WTC11 (cell line): ENCODE measurements around the gene DCLK2. TPM values are rescaled to one million over a fixed set of nuclear protein-coding genes. Genes with fewer than 3 reads are reported as not detected.

ENCODE experiments used
- ATAC-seq: fragments of 200-7000 bp; cut with Tn5 transposase; 2 replicates; pipeline ENCODE4 v1.10.0; 2021; ENCODE audit warnings: mild to moderate bottlenecking, moderate library complexity
- CTCF ChIA-PET: fragments of 300-600 bp; sonication (Branson Sonifier 250); formaldehyde crosslinking; loops from one replicate; lab custom pipeline; 2021; ENCODE audit warnings: antibody characterized with exemption; lab: Charles Lee
- POLR2A ChIA-PET: fragments of 350-600 bp; sonication (Branson Sonifier 250); formaldehyde crosslinking; loops from one replicate; lab custom pipeline; 2021; ENCODE audit warnings: antibody characterized with exemption; lab: Charles Lee
- DNase-seq: peaks from one replicate; pipeline ENCODE4 v3.0.0; 2021; ENCODE audit warnings: low spot score
- H3K27ac Mint-ChIP-seq: 2 replicates; pipeline ENCODE4 v1.8.0; 2021; ENCODE audit warnings: mixed read lengths
- H3K27me3 Mint-ChIP-seq: 2 replicates; pipeline ENCODE4 v1.8.0; 2021; ENCODE audit warnings: low read depth, mild to moderate bottlenecking, moderate library complexity, mixed read lengths
- H3K36me3 Mint-ChIP-seq: 2 replicates; pipeline ENCODE4 v1.8.0; 2021; ENCODE audit warnings: mixed read lengths
- H3K4me1 Mint-ChIP-seq: 2 replicates; pipeline ENCODE4 v1.8.0; 2022; ENCODE audit warnings: mixed read lengths
- H3K4me3 Mint-ChIP-seq: 2 replicates; pipeline ENCODE4 v1.8.0; 2021; ENCODE audit warnings: mild to moderate bottlenecking, moderate library complexity, mixed read lengths
- H3K9me3 Mint-ChIP-seq: 2 replicates; pipeline ENCODE4 v1.8.0; 2021; ENCODE audit warnings: mixed read lengths
- ATF2 ChIP-seq: sonication (generic); formaldehyde crosslinking; IDR thresholded peaks from 2 replicates; pipeline ENCODE4 v1.8.1; 2022; ENCODE audit warnings: low read depth, missing genetic modification reagents, borderline replicate concordance
- CBFB ChIP-seq: sonication (generic); formaldehyde crosslinking; IDR thresholded peaks from 2 replicates; pipeline ENCODE4 v1.8.1; 2022; ENCODE audit warnings: mild to moderate bottlenecking, low read depth, missing genetic modification reagents
- ESRRA ChIP-seq: sonication (generic); formaldehyde crosslinking; IDR thresholded peaks from 2 replicates; pipeline ENCODE4 v1.8.1; 2022; ENCODE audit warnings: mild to moderate bottlenecking, missing genetic modification reagents, borderline replicate concordance
- FOXK1 ChIP-seq: sonication (generic); formaldehyde crosslinking; IDR thresholded peaks from 2 replicates; pipeline ENCODE4 v1.8.0; 2022; ENCODE audit warnings: mild to moderate bottlenecking, moderate library complexity, missing genetic modification reagents
- FOXP4 ChIP-seq: sonication (generic); formaldehyde crosslinking; IDR thresholded peaks from 2 replicates; pipeline ENCODE4 v1.8.0; 2022; ENCODE audit warnings: mild to moderate bottlenecking, missing genetic modification reagents
- GRHL2 ChIP-seq: fragments of 250-450 bp; sonication (Bioruptor Pico); IDR thresholded peaks from 2 replicates; pipeline ENCODE4 v1.8.0; 2022; ENCODE audit warnings: mild to moderate bottlenecking, moderate library complexity; ENCODE audit not compliant: insufficient replicate concordance, severe bottlenecking
- JAZF1 ChIP-seq: fragments of 250-450 bp; sonication (Bioruptor Pico); IDR thresholded peaks from 2 replicates; pipeline ENCODE4 v1.9.0; 2021; ENCODE audit warnings: moderate library complexity, mild to moderate bottlenecking, inconsistent platforms
- JUN ChIP-seq: sonication (generic); formaldehyde crosslinking; IDR thresholded peaks from 2 replicates; pipeline ENCODE4 v1.8.0; 2023; ENCODE audit warnings: mild to moderate bottlenecking, missing genetic modification reagents
- OVOL2 ChIP-seq: fragments of 250-450 bp; sonication (Bioruptor Pico); IDR thresholded peaks from 2 replicates; pipeline ENCODE4 v1.9.0; 2021; ENCODE audit warnings: mild to moderate bottlenecking, borderline replicate concordance
- PRRX2 ChIP-seq: fragments of 250-450 bp; sonication (Bioruptor Pico); IDR thresholded peaks from 2 replicates; pipeline ENCODE4 v1.8.0; 2021; ENCODE audit warnings: mild to moderate bottlenecking
- RELA ChIP-seq: sonication (generic); formaldehyde crosslinking; IDR thresholded peaks from 2 replicates; pipeline ENCODE4 v1.8.1; 2022; ENCODE audit warnings: missing genetic modification reagents, mild to moderate bottlenecking, borderline replicate concordance
- SMAD3 ChIP-seq: sonication (generic); formaldehyde crosslinking; IDR thresholded peaks from 2 replicates; pipeline ENCODE4 v1.8.0; 2022; ENCODE audit warnings: missing genetic modification reagents, mild to moderate bottlenecking, borderline replicate concordance
- STAT6 ChIP-seq: sonication (generic); formaldehyde crosslinking; conservative IDR thresholded peaks from 2 replicates; pipeline ENCODE4 v1.8.1; 2023; ENCODE audit warnings: mild to moderate bottlenecking, low read depth, missing genetic modification reagents, moderate library complexity
- TEAD1 ChIP-seq: sonication (generic); formaldehyde crosslinking; IDR thresholded peaks from 2 replicates; pipeline ENCODE4 v1.8.0; 2022; ENCODE audit warnings: mild to moderate bottlenecking, missing genetic modification reagents
- TP53 ChIP-seq: sonication (generic); formaldehyde crosslinking; IDR thresholded peaks from 2 replicates; pipeline ENCODE4 v1.8.1; 2023; ENCODE audit warnings: mild to moderate bottlenecking, missing genetic modification reagents
- USF1 ChIP-seq: sonication (generic); formaldehyde crosslinking; IDR thresholded peaks from 2 replicates; pipeline ENCODE4 v1.8.0; 2022; ENCODE audit warnings: mild to moderate bottlenecking, missing genetic modification reagents
- ZNF263 ChIP-seq: sonication (generic); formaldehyde crosslinking; IDR thresholded peaks from 2 replicates; pipeline ENCODE4 v1.8.1; 2022; ENCODE audit warnings: low read depth, mild to moderate bottlenecking, moderate library complexity, missing genetic modification reagents
- ZSCAN18 ChIP-seq: fragments of 250-450 bp; sonication (Bioruptor Pico); IDR thresholded peaks from 2 replicates; pipeline ENCODE4 v2.1.2; 2022; ENCODE audit warnings: mild to moderate bottlenecking, moderate library complexity
- total RNA-seq: library from RNA; stranded (reverse); gene quantifications from 3 replicates; pipeline ENCODE4 v1.2.3, GENCODE V29; 2021

DCLK2 gene
- total RNA-seq, 1 experiment from 2014 or later, result 0.17 TPM

- TF ChIP-seq USF1 (CRISPR knock-in tag) (no peak), ZNF263 (CRISPR knock-in tag) (no peak), SMAD3 (CRISPR knock-in tag) (no peak), JUN (CRISPR knock-in tag) (no peak)
- TF ChIP-seq, all 79 proteins: peak for 0
These were observed 2.1 kb downstream of the DCLK2 start (continued) for GRCh38 chr4:150080337-150080736.

DNA sequence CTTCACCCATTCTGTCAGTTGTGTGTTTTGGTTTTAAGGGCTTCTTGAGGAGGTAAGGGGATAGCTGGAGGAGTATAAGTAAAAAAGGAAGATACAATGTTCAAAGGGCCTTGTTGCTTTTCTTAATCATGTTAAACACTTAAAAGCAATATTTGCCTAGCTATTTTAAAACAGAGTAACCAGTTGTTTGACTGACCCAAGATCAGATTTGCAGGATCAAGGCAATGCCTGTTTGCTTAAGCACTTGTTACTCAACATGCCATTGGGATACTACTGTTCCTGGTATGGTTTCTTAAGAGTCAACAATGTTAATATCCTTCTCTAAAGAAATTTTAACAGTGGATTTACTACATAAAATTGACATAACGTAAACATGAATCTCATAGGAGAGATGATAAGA lies 2.6 kb downstream of the DCLK2 start:
- ChIA-PET POLR2A (no interaction called here), CTCF (no interaction called here)
- peaks cover 3% of the 10 kb centered on the region; the same call in 1 of the 2 replicates for H3K9me3 Mint-ChIP-seq
- ATAC-seq (no peak), DNase-seq (no peak)
- no peak overlapping the region for H3K4me3 Mint-ChIP-seq
- H3K27ac Mint-ChIP-seq, result no peak overlapping the region
- H3K36me3 Mint-ChIP-seq, result no peaks in the 10 kb centered on the region
- peaks cover 7% of the 10 kb centered on the region; the same call in 1 of the 2 replicates for H3K4me1 Mint-ChIP-seq
- H3K27me3 Mint-ChIP-seq, result peaks cover 64% of the 10 kb centered on the region
- TF ChIP-seq ESRRA (no peak), OVOL2 (no peak), TP53 (CRISPR knock-in tag) (no peak), TEAD1 (CRISPR knock-in tag) (no peak), ATF2 (CRISPR knock-in tag) (no peak), CBFB (CRISPR knock-in tag) (no peak), FOXP4 (CRISPR knock-in tag) (no peak), RELA (CRISPR knock-in tag) (no peak), PRRX2 (no peak), ZSCAN18 (CRISPR knock-in tag) (no peak), JAZF1 (CRISPR knock-in tag) (no peak), STAT6 (CRISPR knock-in tag) (no peak), GRHL2 (CRISPR knock-in tag) (no peak), FOXK1 (CRISPR knock-in tag) (no peak)
